ENCODE results near the gene RNF113A. TPM values are rescaled to one million over a fixed set of nuclear protein-coding genes. Genes with fewer than 3 reads are reported as not detected.
"Not testable (repeated sequence)": the region's sequence is repeated elsewhere in the genome, so short reads cannot be mapped to it uniquely, and the experiment has no call there.

RNF113A gene
- total RNA-seq, result 17.5 TPM

- FAIRE-seq, result no peak
- DNase-seq (ENCODE audit: low spot score in 2 of 2), result peak; percentile 47 to 70
These were observed at the start of gene RNF113A, which contains the start of gene NDUFA1 for GRCh38 chrX:119871599-119872395. Gene RNF113A, minus strand, starts transcription at chrX:119871733. Its CDS starts 120 bp downstream, at chrX:119871613. Gene NDUFA1, plus strand, starts transcription at chrX:119871832. Its CDS starts 80 bp downstream, at chrX:119871912.

- no peak for FAIRE-seq
- no peak for DNase-seq (ENCODE audit: low spot score in 2 of 2)
These were observed 48.5 kb upstream of the RNF113A start for GRCh38 chrX:119919835-119920585.

GRCh38 chrX:119917877-119918276 lies 46.3 kb upstream of the RNF113A start:
- no peak for FAIRE-seq
- DNase-seq (ENCODE audit: low spot score in 2 of 2), result no peak

- FAIRE-seq, result no peak
These were observed 44.8 kb upstream of the RNF113A start for GRCh38 chrX:119916310-119916709.

GRCh38 chrX:119900976-119901375 lies 29.4 kb upstream of the RNF113A start:
- FAIRE-seq (no peak), DNase-seq (ENCODE audit: low spot score in 2 of 2) (no peak)

More at GRCh38 chrX:119916310-119916709, 44.8 kb upstream of the RNF113A start:
- DNase-seq (ENCODE audit: low spot score in 2 of 2), result no peak

- no peak for DNase-seq (ENCODE audit: low spot score in 2 of 2)
These were observed 27.6 kb upstream of the RNF113A start for GRCh38 chrX:119899125-119899524.

GRCh38 chrX:119895843-119896326 lies 24.4 kb upstream of the RNF113A start, which contains the start of gene AKAP14:
Gene AKAP14, plus strand, starts transcription at chrX:119895893. Its CDS starts 7,331 bp downstream, at chrX:119903224.
- FAIRE-seq (no peak), DNase-seq (ENCODE audit: low spot score in 2 of 2) (no peak)

More at GRCh38 chrX:119899125-119899524, 27.6 kb upstream of the RNF113A start:
- no peak for FAIRE-seq

GRCh38 chrX:119891961-119892692 lies 20.6 kb upstream of the RNF113A start:
- FAIRE-seq; DNase-seq (ENCODE audit: low spot score in 2 of 2): not testable (repeated sequence)

GRCh38 chrX:119890626-119891025 lies 19.1 kb upstream of the RNF113A start:
- FAIRE-seq, result not testable (repeated sequence)

GRCh38 chrX:119887721-119888425 lies 16.3 kb upstream of the RNF113A start:
- FAIRE-seq (no peak), DNase-seq (ENCODE audit: low spot score in 2 of 2) (peak in 1 of 2 donors; percentile 28)

More at GRCh38 chrX:119890626-119891025, 19.1 kb upstream of the RNF113A start:
- DNase-seq (ENCODE audit: low spot score in 2 of 2), result not testable (repeated sequence)

GRCh38 chrX:119885554-119886428 lies 14.3 kb upstream of the RNF113A start:
- FAIRE-seq (no peak), DNase-seq (ENCODE audit: low spot score in 2 of 2) (no peak)

GRCh38 chrX:119880552-119881437 lies 9.3 kb upstream of the RNF113A start:
- DNase-seq (ENCODE audit: low spot score in 2 of 2) (no peak), FAIRE-seq (no peak)

- DNase-seq (ENCODE audit: low spot score in 2 of 2) (no peak), FAIRE-seq (no peak)
These were observed 8.5 kb upstream of the RNF113A start for GRCh38 chrX:119880076-119880475.

- no peak for FAIRE-seq
These were observed 7.2 kb upstream of the RNF113A start for GRCh38 chrX:119878740-119879139.

GRCh38 chrX:119871245-119871598 lies 311 bp downstream of the RNF113A start:
- DNase-seq (ENCODE audit: low spot score in 2 of 2) (no peak), FAIRE-seq (no peak)

More at GRCh38 chrX:119878740-119879139, 7.2 kb upstream of the RNF113A start:
- no peak for DNase-seq (ENCODE audit: low spot score in 2 of 2)

GRCh38 chrX:119870626-119871131 lies 854 bp downstream of the RNF113A start:
- DNase-seq (ENCODE audit: low spot score in 2 of 2) (no peak), FAIRE-seq (no peak)

- no peak for FAIRE-seq
These were observed 18.1 kb downstream of the RNF113A start for GRCh38 chrX:119853444-119853843.

More at GRCh38 chrX:119853444-119853843, 18.1 kb downstream of the RNF113A start:
- no peak for DNase-seq (ENCODE audit: low spot score in 2 of 2)
